HG03571 (cell line): ENCODE data around the gene HELZ.
"Not testable (repeated sequence)": the region's sequence is repeated elsewhere in the genome, so short reads cannot be mapped to it uniquely, and the experiment has no call there.

ENCODE experiments used
- ATAC-seq: cut with Tn5 transposase; IDR thresholded peaks from one replicate; pipeline ENCODE4 v1.9.1; 2021; ENCODE audit not compliant: unreplicated experiment

The HELZ gene

GRCh38 chr17:67229109-67229955 lies 15.7 kb downstream of the HELZ start:
- no peak for ATAC-seq

- ATAC-seq = no peak
Measured at GRCh38 chr17:67227488-67227887, 17.5 kb downstream of the HELZ start.

GRCh38 chr17:67225316-67225715 lies 19.7 kb downstream of the HELZ start:
- ATAC-seq = no peak

GRCh38 chr17:67224736-67225135 lies 20.3 kb downstream of the HELZ start:
- no peak for ATAC-seq

GRCh38 chr17:67223924-67224323 lies 21.1 kb downstream of the HELZ start:
- ATAC-seq = no peak

GRCh38 chr17:67221062-67221998 lies 23.7 kb downstream of the HELZ start:
- no peak for ATAC-seq

GRCh38 chr17:67218385-67218950 lies 26.5 kb downstream of the HELZ start:
- ATAC-seq = no peak

- no peak for ATAC-seq
Measured at GRCh38 chr17:67217446-67217845, 27.6 kb downstream of the HELZ start.

- no peak for ATAC-seq
Measured at GRCh38 chr17:67216578-67217320, 28.2 kb downstream of the HELZ start.

GRCh38 chr17:67215991-67216421 lies 29.0 kb downstream of the HELZ start:
- no peak for ATAC-seq

GRCh38 chr17:67212714-67213417 lies 32.1 kb downstream of the HELZ start:
- ATAC-seq = no peak

- ATAC-seq = no peak
Measured at GRCh38 chr17:67212231-67212630, 32.8 kb downstream of the HELZ start.

- no peak for ATAC-seq
Measured at GRCh38 chr17:67211742-67212141, 33.3 kb downstream of the HELZ start.

- ATAC-seq = no peak
Measured at GRCh38 chr17:67210915-67211314, 34.1 kb downstream of the HELZ start.

- no peak for ATAC-seq
Measured at GRCh38 chr17:67208232-67208631, 36.8 kb downstream of the HELZ start.

- ATAC-seq = no peak
Measured at GRCh38 chr17:67203818-67204217, 41.2 kb downstream of the HELZ start.

GRCh38 chr17:67202503-67202902 lies 42.5 kb downstream of the HELZ start:
- ATAC-seq = no peak

- ATAC-seq = no peak
Measured at GRCh38 chr17:67200727-67201301, 44.2 kb downstream of the HELZ start.

- no peak for ATAC-seq
Measured at GRCh38 chr17:67198131-67198530, 46.9 kb downstream of the HELZ start.

GRCh38 chr17:67197023-67197422 lies 48.0 kb downstream of the HELZ start:
- not testable (repeated sequence) for ATAC-seq
